HUES64 (cell line): Measurements from ENCODE around the gene LLPH.

ENCODE experiments used
- H3K27ac ChIP-seq: 2 replicates; pipeline ENCODE4 v1.7.0; 2013; ENCODE audit warnings: low read depth, low read length, inconsistent platforms
- H3K27me3 ChIP-seq: 2 replicates; pipeline ENCODE4 v1.6.1; 2013; ENCODE audit warnings: mild to moderate bottlenecking, low read length; ENCODE audit not compliant: insufficient read depth
- H3K36me3 ChIP-seq: 2 replicates; pipeline ENCODE4 v1.6.1; 2013; ENCODE audit warnings: mild to moderate bottlenecking, low read length; ENCODE audit not compliant: insufficient read depth
- H3K4me1 ChIP-seq: 2 replicates; pipeline ENCODE4 v1.6.1; 2013; ENCODE audit warnings: mild to moderate bottlenecking, low read length, moderate library complexity; ENCODE audit not compliant: insufficient read depth
- H3K4me3 ChIP-seq: 2 replicates; pipeline ENCODE4 v1.5.1; 2013; ENCODE audit warnings: mild to moderate bottlenecking, low read length, moderate library complexity
- H3K9ac ChIP-seq: 2 replicates; pipeline ENCODE4 v1.6.1; 2013; ENCODE audit warnings: mild to moderate bottlenecking, low read depth, low read length
- H3K9me3 ChIP-seq: 2 replicates; pipeline ENCODE4 v1.6.1; 2013; ENCODE audit warnings: low read depth, low read length; ENCODE audit not compliant: insufficient read depth
- WGBS: fragments of 150-250, 120-280 bp; methylation state at CpG from one replicate; pipeline ENCODE4 v1.1.7; 2013; ENCODE audit warnings: missing lambda C conversion rate; 5-methylcytosine and 5-hydroxymethylcytosine counted together

Gene LLPH

DNA sequence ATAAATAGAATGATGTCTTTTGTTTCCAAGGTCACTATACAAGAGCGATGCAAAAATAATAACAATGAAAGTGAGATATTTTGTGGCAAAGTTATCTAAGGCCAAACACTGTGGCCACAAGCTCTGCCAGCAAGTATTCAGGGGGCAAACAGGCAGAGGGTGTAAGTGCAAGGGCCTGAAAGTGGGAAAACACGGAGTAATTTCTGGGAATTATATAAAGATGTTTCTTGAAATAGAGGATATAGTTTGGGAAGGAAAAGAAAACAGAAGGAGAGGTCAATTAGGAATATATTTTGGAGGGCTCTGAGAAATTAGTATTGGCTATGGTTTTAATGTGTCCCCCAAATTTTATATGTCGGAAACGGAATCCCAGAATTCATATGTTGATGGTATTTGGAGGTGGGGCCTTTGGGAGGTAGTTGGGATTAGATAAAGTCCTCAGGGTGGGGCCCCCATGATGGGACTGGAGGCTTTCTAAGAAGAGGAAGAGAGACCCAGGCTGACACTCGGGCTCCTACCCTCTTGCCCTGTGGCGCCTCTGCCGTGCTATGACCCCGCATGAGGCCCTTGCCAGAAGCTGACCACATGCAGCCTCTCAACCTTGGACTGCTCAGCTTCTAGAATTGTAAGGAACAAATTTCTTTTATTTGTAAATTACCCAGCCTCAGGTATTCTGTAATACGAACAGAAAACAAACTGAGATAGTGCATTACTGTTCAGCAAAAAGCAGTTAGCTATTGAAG is 60.0 kb downstream of the LLPH start:
- Histone ChIP-seq H3K4me3 (no peak overlapping the region), H3K9me3 (no peaks in the 10 kb centered on the region), H3K27ac (no peak overlapping the region), H3K4me1 (no peaks in the 10 kb centered on the region), H3K36me3 (no peaks in the 10 kb centered on the region), H3K9ac (no peak overlapping the region), H3K27me3 (no peaks in the 10 kb centered on the region)
- WGBS, result 94% methylated on average over 9 of the region's 9 CpGs

DNA sequence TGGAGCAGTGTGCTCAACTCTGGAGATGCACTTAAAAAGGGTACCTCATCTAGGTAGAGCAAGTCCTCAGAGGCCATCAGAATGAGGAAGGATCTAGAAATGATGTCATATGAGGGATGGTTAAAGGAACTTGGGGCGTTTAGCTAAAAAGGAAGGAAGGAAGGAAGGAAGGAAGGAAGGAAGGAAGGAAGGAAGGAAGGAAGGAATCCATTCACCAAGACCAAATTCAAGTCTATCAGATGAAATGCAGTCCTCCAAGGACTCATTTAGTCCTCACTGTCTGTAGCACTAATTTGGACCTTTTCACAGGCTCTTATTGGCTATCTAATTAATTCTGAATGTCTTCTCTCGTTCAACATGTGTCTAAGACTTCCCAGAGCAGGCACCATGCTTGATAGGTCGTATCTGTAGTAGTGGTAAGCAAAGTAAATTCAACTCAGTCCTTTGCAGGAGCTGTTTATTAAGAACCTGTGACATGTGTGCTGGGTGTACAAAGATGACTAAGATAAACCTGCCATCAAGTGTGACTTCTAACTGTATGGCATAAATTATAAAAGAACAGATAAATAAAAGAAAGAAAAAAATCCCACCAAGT is 63.5 kb downstream of the LLPH start:
- Histone ChIP-seq H3K36me3 (no peaks in the 10 kb centered on the region), H3K9me3 (no peaks in the 10 kb centered on the region), H3K4me3 (no peak overlapping the region), H3K9ac (no peak overlapping the region), H3K27ac (no peak overlapping the region), H3K4me1 (peaks cover 27% of the 10 kb centered on the region), H3K27me3 (no peaks in the 10 kb centered on the region)
- WGBS, result 89% methylated on average over 3 of the region's 3 CpGs
